ENCODE measurements around the gene C5orf34.

GRCh38 chr5:43561356-43561755 is 46.4 kb upstream of the C5orf34 start:
- TF ChIP-seq POLR2A (IDR thresholded peaks at IDR 0.05; ENCODE audit: low read depth, low read length), result no peak
- no peak for TF ChIP-seq TAF1 (IDR thresholded peaks at IDR 0.05; ENCODE audit: borderline replicate concordance, low read depth, low read length)

Measured in GM12892 (cell line).